Measurements from ENCODE around the gene IMPG1. TPM values are rescaled to one million over a fixed set of nuclear protein-coding genes. Genes with fewer than 3 reads are reported as not detected.

Gene IMPG1
- total RNA-seq, 1 donor from 2014 or later: not detected

GRCh38 chr6:76003686-76004085 lies 68.8 kb downstream of the IMPG1 start:
- no peak for TF ChIP-seq CTCF (IDR thresholded peaks at IDR 0.05)
- no peak for TF ChIP-seq POLR2A (IDR thresholded peaks at IDR 0.05)
- no peak for TF ChIP-seq POLR2AphosphoS5 (IDR thresholded peaks at IDR 0.05; ENCODE audit: insufficient read depth in 1 of 2, low read depth in 1 of 2)
- intact Hi-C loops (cut with DNase I): no loop called here
- H3K9me3 ChIP-seq: no peaks in the 10 kb centered on the region
- no peaks in the 10 kb centered on the region for H3K36me3 ChIP-seq
- H3K27ac ChIP-seq: no peak overlapping the region
- DNase-seq (ENCODE audit: extremely low spot score in 2 of 2): no peak
- H3K4me3 ChIP-seq: no peak overlapping the region
- H3K4me1 ChIP-seq: no peaks in the 10 kb centered on the region
- H3K27me3 ChIP-seq: no peaks in the 10 kb centered on the region

- H3K36me3 ChIP-seq: no peaks in the 10 kb centered on the region
- TF ChIP-seq POLR2A (IDR thresholded peaks at IDR 0.05): no peak
- no peak for TF ChIP-seq POLR2AphosphoS5 (IDR thresholded peaks at IDR 0.05; ENCODE audit: insufficient read depth in 1 of 2, low read depth in 1 of 2)
- TF ChIP-seq CTCF (IDR thresholded peaks at IDR 0.05): no peak
- H3K9me3 ChIP-seq: no peaks in the 10 kb centered on the region
- H3K27ac ChIP-seq: no peak overlapping the region
- DNase-seq (ENCODE audit: extremely low spot score in 2 of 2): no peak
- no peak overlapping the region for H3K4me3 ChIP-seq
- H3K4me1 ChIP-seq: no peaks in the 10 kb centered on the region
- intact Hi-C loops (cut with DNase I): no loop called here
- no peaks in the 10 kb centered on the region for H3K27me3 ChIP-seq
These were observed 69.3 kb downstream of the IMPG1 start for GRCh38 chr6:76003113-76003512.

GRCh38 chr6:76000629-76001028 lies 71.8 kb downstream of the IMPG1 start:
- no peak for DNase-seq (ENCODE audit: extremely low spot score in 2 of 2)
- Histone ChIP-seq H3K27me3 (no peaks in the 10 kb centered on the region), H3K9me3 (no peaks in the 10 kb centered on the region), H3K27ac (no peak overlapping the region), H3K4me3 (no peak overlapping the region), H3K4me1 (no peaks in the 10 kb centered on the region), H3K36me3 (no peaks in the 10 kb centered on the region)
- intact Hi-C loops (cut with DNase I): no loop called here
- no peak for TF ChIP-seq POLR2AphosphoS5 (IDR thresholded peaks at IDR 0.05; ENCODE audit: insufficient read depth in 1 of 2, low read depth in 1 of 2)
- no peak for TF ChIP-seq POLR2A (IDR thresholded peaks at IDR 0.05)
- no peak for TF ChIP-seq CTCF (IDR thresholded peaks at IDR 0.05)

- Histone ChIP-seq H3K4me1 (no peaks in the 10 kb centered on the region), H3K27me3 (no peaks in the 10 kb centered on the region), H3K36me3 (no peaks in the 10 kb centered on the region), H3K27ac (no peak overlapping the region), H3K9me3 (no peaks in the 10 kb centered on the region), H3K4me3 (no peak overlapping the region)
- DNase-seq (ENCODE audit: extremely low spot score in 2 of 2): no peak
- TF ChIP-seq POLR2AphosphoS5 (IDR thresholded peaks at IDR 0.05; ENCODE audit: insufficient read depth in 1 of 2, low read depth in 1 of 2) (no peak), POLR2A (IDR thresholded peaks at IDR 0.05) (no peak), CTCF (IDR thresholded peaks at IDR 0.05) (no peak)
- intact Hi-C loops (cut with DNase I): no loop called here
These were observed 74.8 kb downstream of the IMPG1 start for GRCh38 chr6:75997696-75998095.

GRCh38 chr6:75993236-75994162 lies 79.0 kb downstream of the IMPG1 start:
- Histone ChIP-seq H3K4me1 (no peaks in the 10 kb centered on the region), H3K4me3 (no peak overlapping the region), H3K27ac (no peak overlapping the region), H3K27me3 (no peaks in the 10 kb centered on the region), H3K36me3 (no peaks in the 10 kb centered on the region), H3K9me3 (no peaks in the 10 kb centered on the region)
- intact Hi-C loops (cut with DNase I): no loop called here
- TF ChIP-seq POLR2AphosphoS5 (IDR thresholded peaks at IDR 0.05; ENCODE audit: insufficient read depth in 1 of 2, low read depth in 1 of 2) (no peak), CTCF (IDR thresholded peaks at IDR 0.05) (no peak), POLR2A (IDR thresholded peaks at IDR 0.05) (no peak)
- no peak for DNase-seq (ENCODE audit: extremely low spot score in 2 of 2)
